ENCODE measurements around the gene SLC28A2. TPM values are rescaled to one million over a fixed set of nuclear protein-coding genes. Genes with fewer than 3 reads are reported as not detected.
"Not testable (repeated sequence)": the region's sequence is repeated elsewhere in the genome, so short reads cannot be mapped to it uniquely, and the experiment has no call there.

The SLC28A2 gene
- total RNA-seq, 4 donors from 2014 or later = 0.83 to 75.1 (median 64.6) TPM

GRCh38 chr15:45304711-45305110 lies 52.7 kb downstream of the SLC28A2 start:
- no peaks in the 10 kb centered on the region for H3K4me1 ChIP-seq
- no peak for TF ChIP-seq CTCF (IDR thresholded peaks at IDR 0.05)
- no peak for TF ChIP-seq POLR2A (IDR thresholded peaks at IDR 0.05)
- no peaks in the 10 kb centered on the region for H3K27me3 ChIP-seq
- no peak overlapping the region for H3K4me3 ChIP-seq
- DNase-seq = no peak
- no peak overlapping the region for H3K27ac ChIP-seq
- no peaks in the 10 kb centered on the region for H3K9me3 ChIP-seq
- H3K36me3 ChIP-seq = no peaks in the 10 kb centered on the region

GRCh38 chr15:45306105-45306504 lies 54.1 kb downstream of the SLC28A2 start:
- TF ChIP-seq CTCF (IDR thresholded peaks at IDR 0.05) = no peak
- TF ChIP-seq POLR2A (IDR thresholded peaks at IDR 0.05) = no peak
- DNase-seq = no peak
- Histone ChIP-seq H3K27ac (no peak overlapping the region), H3K4me3 (no peak overlapping the region), H3K9me3 (no peaks in the 10 kb centered on the region), H3K27me3 (no peaks in the 10 kb centered on the region), H3K36me3 (no peaks in the 10 kb centered on the region), H3K4me1 (no peaks in the 10 kb centered on the region)

- peak overlapping the region in 2 of 4 donors; percentile 10 to 26 for H3K4me3 ChIP-seq
- no peak for DNase-seq
- H3K27ac ChIP-seq = peak overlapping the region in 1 of 4 donors; percentile 2
- H3K4me1 ChIP-seq = no peaks in the 10 kb centered on the region
- peak; percentile 18 to 84 (median 70) for TF ChIP-seq CTCF (IDR thresholded peaks at IDR 0.05)
- no peak for TF ChIP-seq POLR2A (IDR thresholded peaks at IDR 0.05)
- H3K27me3 ChIP-seq = no peaks in the 10 kb centered on the region
- H3K36me3 ChIP-seq = no peaks in the 10 kb centered on the region
- no peaks in the 10 kb centered on the region for H3K9me3 ChIP-seq
Measured at GRCh38 chr15:45307230-45307924, 55.3 kb downstream of the SLC28A2 start.

- not testable (repeated sequence) for H3K27ac ChIP-seq, H3K4me3 ChIP-seq, DNase-seq, H3K4me1 ChIP-seq, H3K9me3 ChIP-seq, H3K27me3 ChIP-seq, H3K36me3 ChIP-seq
Measured at GRCh38 chr15:45314117-45314516, 62.1 kb downstream of the SLC28A2 start.

- no peaks in the 10 kb centered on the region for H3K27me3 ChIP-seq
- no peak overlapping the region for H3K4me3 ChIP-seq
- DNase-seq = no peak
- H3K9me3 ChIP-seq = no peaks in the 10 kb centered on the region
- no peaks in the 10 kb centered on the region for H3K36me3 ChIP-seq
- TF ChIP-seq POLR2A (IDR thresholded peaks at IDR 0.05) = no peak
- peak in 1 of 6 experiments; percentile 10 for TF ChIP-seq CTCF (IDR thresholded peaks at IDR 0.05)
- H3K4me1 ChIP-seq = no peaks in the 10 kb centered on the region
- no peak overlapping the region for H3K27ac ChIP-seq
Measured at GRCh38 chr15:45314960-45315359, 62.9 kb downstream of the SLC28A2 start.

- H3K36me3 ChIP-seq = no peaks in the 10 kb centered on the region
- H3K4me3 ChIP-seq = no peak overlapping the region
- no peak for DNase-seq
- H3K4me1 ChIP-seq = no peaks in the 10 kb centered on the region
- no peak for TF ChIP-seq CTCF (IDR thresholded peaks at IDR 0.05)
- TF ChIP-seq POLR2A (IDR thresholded peaks at IDR 0.05) = no peak
- H3K27ac ChIP-seq = no peak overlapping the region
- no peaks in the 10 kb centered on the region for H3K27me3 ChIP-seq
- H3K9me3 ChIP-seq = no peaks in the 10 kb centered on the region
Measured at GRCh38 chr15:45319472-45320214, 67.6 kb downstream of the SLC28A2 start.
